ENCODE results near the gene C10orf62. TPM values are rescaled to one million over a fixed set of nuclear protein-coding genes. Genes with fewer than 3 reads are reported as not detected.
A peak's percentile ranks its signal among the peaks of the same experiment; 100 is the strongest.

The C10orf62 gene
- total RNA-seq, 1 donor from 2014 or later = not detected

DNA sequence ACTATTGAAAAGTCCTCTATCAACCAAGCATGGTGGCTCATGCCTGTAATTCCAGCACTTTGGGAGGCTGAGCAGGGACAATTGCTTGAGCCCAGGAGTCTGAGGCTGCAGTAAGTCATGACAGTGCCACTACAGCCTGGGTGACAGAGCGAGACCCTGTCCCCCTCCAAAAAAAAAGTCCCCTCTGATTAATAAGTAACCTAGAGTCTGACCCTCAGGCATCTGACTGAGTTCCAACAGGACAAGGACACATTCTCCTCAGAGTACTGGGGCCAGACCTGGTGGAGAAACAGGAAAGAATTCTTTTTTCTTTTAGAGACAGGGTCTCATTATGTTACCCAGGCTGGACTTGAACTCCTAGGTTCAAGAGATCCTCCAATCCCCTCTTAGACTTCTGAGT, 33.8 kb downstream of the C10orf62 start:
- H3K9me3 ChIP-seq = no peaks in the 10 kb centered on the region
- DNase-seq (no peak), ATAC-seq (no peak)
- intact Hi-C loops (cut with DNase I) = no loop called here
- TF ChIP-seq, protein P1, sequence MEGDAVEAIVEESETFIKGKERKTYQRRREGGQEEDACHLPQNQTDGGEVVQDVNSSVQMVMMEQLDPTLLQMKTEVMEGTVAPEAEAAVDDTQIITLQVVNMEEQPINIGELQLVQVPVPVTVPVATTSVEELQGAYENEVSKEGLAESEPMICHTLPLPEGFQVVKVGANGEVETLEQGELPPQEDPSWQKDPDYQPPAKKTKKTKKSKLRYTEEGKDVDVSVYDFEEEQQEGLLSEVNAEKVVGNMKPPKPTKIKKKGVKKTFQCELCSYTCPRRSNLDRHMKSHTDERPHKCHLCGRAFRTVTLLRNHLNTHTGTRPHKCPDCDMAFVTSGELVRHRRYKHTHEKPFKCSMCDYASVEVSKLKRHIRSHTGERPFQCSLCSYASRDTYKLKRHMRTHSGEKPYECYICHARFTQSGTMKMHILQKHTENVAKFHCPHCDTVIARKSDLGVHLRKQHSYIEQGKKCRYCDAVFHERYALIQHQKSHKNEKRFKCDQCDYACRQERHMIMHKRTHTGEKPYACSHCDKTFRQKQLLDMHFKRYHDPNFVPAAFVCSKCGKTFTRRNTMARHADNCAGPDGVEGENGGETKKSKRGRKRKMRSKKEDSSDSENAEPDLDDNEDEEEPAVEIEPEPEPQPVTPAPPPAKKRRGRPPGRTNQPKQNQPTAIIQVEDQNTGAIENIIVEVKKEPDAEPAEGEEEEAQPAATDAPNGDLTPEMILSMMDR (IDR thresholded peaks at IDR 0.05) = no peak
- no peak overlapping the region for H3K27ac ChIP-seq
- H3K27me3 ChIP-seq = no peaks in the 10 kb centered on the region
- no peaks in the 10 kb centered on the region for H3K4me1 ChIP-seq
- H3K4me3 ChIP-seq = no peak overlapping the region
- H3K36me3 ChIP-seq = no peaks in the 10 kb centered on the region

- ATAC-seq (no peak), DNase-seq (no peak)
- Histone ChIP-seq H3K4me3 (no peak overlapping the region), H3K4me1 (no peaks in the 10 kb centered on the region), H3K36me3 (no peaks in the 10 kb centered on the region), H3K27ac (no peak overlapping the region), H3K27me3 (no peaks in the 10 kb centered on the region), H3K9me3 (no peaks in the 10 kb centered on the region)
- intact Hi-C loops (cut with DNase I) = no loop called here
- TF ChIP-seq, protein P1 (IDR thresholded peaks at IDR 0.05) = no peak
Observed at GRCh38 chr10:97627731-97628130, 38.2 kb downstream of the C10orf62 start.

DNA sequence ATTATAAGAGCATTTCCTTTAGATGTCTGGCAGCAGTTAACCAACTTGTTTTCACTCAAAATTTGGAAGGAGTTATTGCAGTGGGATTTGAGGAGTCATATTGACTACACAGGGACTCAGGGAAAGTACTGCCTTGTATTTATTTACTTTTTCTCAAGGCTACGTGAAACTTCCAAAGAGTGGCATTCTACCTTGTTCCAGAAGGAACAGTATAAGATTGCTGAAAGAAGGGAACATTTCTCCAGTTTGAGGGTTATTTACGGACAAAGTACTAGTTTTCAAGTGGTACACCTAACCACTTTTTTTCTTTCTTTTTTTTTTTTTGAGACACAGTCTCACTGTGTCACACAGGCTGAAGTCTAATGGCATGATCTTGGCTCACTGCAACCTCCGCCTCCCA, 38.7 kb downstream of the C10orf62 start:
- no peak for DNase-seq
- H3K9me3 ChIP-seq = no peaks in the 10 kb centered on the region
- no peak overlapping the region for H3K27ac ChIP-seq
- no peaks in the 10 kb centered on the region for H3K27me3 ChIP-seq
- TF ChIP-seq, protein P1 (IDR thresholded peaks at IDR 0.05) = no peak
- no peaks in the 10 kb centered on the region for H3K4me1 ChIP-seq
- no peaks in the 10 kb centered on the region for H3K36me3 ChIP-seq
- peak; percentile 20 for ATAC-seq
- no peak overlapping the region for H3K4me3 ChIP-seq
- intact Hi-C loops (cut with DNase I) = no loop called here

DNA sequence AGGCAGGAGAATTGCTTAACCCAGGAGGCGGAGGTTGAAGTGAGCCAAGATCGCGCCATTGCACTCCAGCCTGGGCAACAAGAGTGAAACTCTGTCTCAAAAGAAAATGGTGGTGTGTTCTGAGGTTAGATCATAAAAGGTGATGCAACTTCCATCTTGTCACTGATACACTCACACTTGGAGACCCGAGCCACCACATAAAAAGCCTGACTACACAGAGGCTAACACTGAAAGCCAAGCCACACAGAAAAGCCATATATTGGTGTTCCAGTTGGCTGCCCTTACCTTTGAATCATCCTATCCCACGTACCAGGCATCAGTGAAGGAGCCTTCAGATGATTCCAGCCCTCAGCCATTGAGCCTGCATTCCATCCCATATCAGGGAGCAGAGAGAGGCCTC, 39.8 kb downstream of the C10orf62 start:
- no peak for ATAC-seq
- peaks cover 4% of the 10 kb centered on the region for H3K4me1 ChIP-seq
- H3K27ac ChIP-seq = no peak overlapping the region
- H3K4me3 ChIP-seq = no peak overlapping the region
- intact Hi-C loops (cut with DNase I) = no loop called here
- TF ChIP-seq, protein P1 (IDR thresholded peaks at IDR 0.05) = no peak
- H3K27me3 ChIP-seq = no peaks in the 10 kb centered on the region
- DNase-seq = no peak
- no peaks in the 10 kb centered on the region for H3K9me3 ChIP-seq
- no peaks in the 10 kb centered on the region for H3K36me3 ChIP-seq

- intact Hi-C loops (cut with DNase I) = no loop called here
- TF ChIP-seq, protein P1 (IDR thresholded peaks at IDR 0.05) = no peak
Observed at GRCh38 chr10:97631098-97631497, 41.6 kb downstream of the C10orf62 start.

More at GRCh38 chr10:97631098-97631497, 41.6 kb downstream of the C10orf62 start:
- no peak overlapping the region for H3K27ac ChIP-seq
- H3K9me3 ChIP-seq = no peaks in the 10 kb centered on the region
- no peaks in the 10 kb centered on the region for H3K27me3 ChIP-seq
- H3K4me3 ChIP-seq = no peak overlapping the region
- DNase-seq (no peak), ATAC-seq (no peak)
- H3K4me1 ChIP-seq = peaks cover 4% of the 10 kb centered on the region
- no peaks in the 10 kb centered on the region for H3K36me3 ChIP-seq

All from upper lobe of right lung (tissue), 1 donor.